HG02588 (cell line): Measurements from ENCODE around the gene HUS1.
"Not testable (repeated sequence)": the region's sequence is repeated elsewhere in the genome, so short reads cannot be mapped to it uniquely, and the experiment has no call there.

ENCODE experiments used
- ATAC-seq: cut with Tn5 transposase; IDR thresholded peaks from one replicate; pipeline ENCODE4 v1.9.1; 2021; ENCODE audit warnings: mild to moderate bottlenecking, moderate library complexity; ENCODE audit not compliant: unreplicated experiment

HUS1 gene

GRCh38 chr7:47945261-47946015 is 34.0 kb downstream of the HUS1 start:
- peak; percentile 50 for ATAC-seq

GRCh38 chr7:47944536-47945260 is 34.7 kb downstream of the HUS1 start:
- ATAC-seq, result no peak

DNA sequence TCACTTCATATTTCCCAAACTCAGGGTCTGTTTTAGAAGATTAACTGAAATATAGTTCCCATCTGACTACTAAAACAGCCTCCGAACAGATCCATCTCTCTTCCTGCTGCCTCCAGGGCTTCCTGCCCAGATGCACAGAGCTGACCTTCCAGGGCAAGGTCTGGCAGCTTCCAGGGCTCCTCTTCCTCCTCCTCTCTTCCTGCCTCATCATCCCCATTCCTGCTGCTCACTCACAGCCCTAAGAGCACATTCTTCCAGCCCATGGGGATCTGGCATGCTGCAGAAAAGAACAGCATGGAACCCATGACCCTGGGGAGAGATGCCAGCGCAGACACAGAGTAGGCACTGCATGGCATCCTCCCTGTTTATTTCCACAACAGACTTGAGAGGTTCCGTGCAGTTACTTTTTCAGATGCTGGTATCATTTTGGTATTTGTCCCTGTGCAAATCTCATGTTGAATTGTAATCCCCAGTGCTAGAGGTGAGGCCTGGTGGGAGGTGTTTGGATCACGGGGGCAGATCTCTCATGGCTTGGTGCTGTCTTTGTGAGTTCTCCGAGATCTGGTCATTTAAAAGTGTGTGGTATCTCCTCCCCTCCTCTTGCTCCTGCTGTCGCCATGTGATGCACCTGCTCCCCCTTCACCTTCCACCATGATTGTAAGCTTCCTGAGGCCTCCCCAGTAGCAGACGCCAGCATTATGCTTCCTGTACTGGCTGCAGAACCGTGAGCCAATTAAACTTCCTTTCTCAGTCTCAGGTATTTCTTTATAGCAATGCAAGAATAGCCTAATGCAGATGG is 35.5 kb downstream of the HUS1 start:
- ATAC-seq, result no peak

GRCh38 chr7:47942651-47943050 is 36.8 kb downstream of the HUS1 start:
- not testable (repeated sequence) for ATAC-seq

- no peak for ATAC-seq
Measured at GRCh38 chr7:47942132-47942531, 37.3 kb downstream of the HUS1 start.

- ATAC-seq, result no peak
Measured at GRCh38 chr7:47941136-47941844, 38.1 kb downstream of the HUS1 start.

DNA sequence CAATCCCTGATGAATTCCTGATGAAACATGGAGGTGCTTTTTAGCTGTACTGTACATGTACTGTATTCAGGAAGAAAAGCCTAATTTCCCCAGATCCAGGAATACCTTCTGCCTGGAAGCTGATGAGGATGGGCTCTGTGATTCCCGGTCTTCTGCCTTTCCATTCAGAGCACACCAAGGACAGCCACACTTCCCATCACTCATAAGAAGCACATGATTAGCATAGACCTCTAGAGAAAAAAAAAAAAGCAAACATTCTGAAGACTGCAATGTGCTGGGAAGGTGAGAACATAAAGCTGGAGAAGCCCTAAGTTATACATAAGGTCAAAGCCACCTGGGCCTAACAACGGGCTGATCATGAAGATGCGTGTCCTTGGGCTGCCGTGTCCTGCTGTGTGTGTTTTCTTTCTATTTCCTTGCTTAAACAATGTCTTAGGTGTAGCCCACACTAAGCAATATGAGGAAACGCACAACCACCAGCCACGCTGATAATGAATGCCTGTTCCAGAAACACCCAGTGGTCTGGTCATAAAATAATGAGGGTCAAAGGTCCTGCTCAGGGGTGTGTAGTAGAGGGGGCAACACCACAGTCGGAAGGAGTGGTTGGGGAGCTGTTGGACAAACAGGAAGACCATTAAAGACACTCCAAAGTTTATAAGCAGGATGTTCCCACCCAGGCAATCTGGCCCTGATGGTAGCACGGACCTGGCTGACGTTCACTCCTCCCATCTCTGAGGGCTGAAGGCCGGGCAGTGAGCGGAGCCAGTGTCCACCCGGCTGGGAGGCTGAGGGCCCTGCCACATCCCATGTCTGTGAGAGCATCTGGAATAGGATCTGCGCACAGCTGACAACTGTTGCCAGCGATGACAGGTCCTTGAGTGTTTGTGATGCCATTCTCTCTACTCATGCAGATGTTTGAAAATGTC is 39.1 kb downstream of the HUS1 start:
- ATAC-seq, result no peak

- ATAC-seq, result no peak
Measured at GRCh38 chr7:47939425-47940036, 39.9 kb downstream of the HUS1 start.

DNA sequence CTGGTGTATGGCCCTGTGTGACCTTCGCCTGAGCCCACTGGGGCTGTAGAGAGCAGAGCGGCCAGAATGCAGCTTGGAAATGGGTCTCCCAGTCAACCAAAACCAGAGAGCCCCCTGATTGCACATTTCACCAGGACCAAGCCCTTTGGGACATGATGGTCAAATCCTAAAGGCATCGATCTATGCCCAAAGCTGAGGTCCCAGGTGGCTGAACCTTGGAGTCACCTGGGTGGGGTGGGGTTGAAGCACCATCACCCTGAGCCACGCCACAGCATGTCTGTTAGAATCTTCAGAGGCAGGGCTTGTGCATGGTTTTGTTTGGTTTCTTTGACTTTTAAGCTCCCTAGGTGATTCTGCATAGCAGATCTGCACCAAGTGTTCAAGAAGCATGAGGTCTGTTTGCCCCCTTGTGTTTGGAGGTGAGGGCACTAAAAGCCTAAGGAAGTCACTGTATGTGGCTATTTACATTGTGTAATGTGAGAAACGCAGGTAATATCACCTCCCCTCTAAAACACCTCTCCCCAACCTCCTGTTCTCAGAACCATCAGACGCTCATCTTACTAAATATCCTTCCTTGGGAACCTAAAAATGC is 40.7 kb downstream of the HUS1 start:
- no peak for ATAC-seq

- ATAC-seq, result peak; percentile 59
Measured at GRCh38 chr7:47937711-47938573, 41.5 kb downstream of the HUS1 start.

DNA sequence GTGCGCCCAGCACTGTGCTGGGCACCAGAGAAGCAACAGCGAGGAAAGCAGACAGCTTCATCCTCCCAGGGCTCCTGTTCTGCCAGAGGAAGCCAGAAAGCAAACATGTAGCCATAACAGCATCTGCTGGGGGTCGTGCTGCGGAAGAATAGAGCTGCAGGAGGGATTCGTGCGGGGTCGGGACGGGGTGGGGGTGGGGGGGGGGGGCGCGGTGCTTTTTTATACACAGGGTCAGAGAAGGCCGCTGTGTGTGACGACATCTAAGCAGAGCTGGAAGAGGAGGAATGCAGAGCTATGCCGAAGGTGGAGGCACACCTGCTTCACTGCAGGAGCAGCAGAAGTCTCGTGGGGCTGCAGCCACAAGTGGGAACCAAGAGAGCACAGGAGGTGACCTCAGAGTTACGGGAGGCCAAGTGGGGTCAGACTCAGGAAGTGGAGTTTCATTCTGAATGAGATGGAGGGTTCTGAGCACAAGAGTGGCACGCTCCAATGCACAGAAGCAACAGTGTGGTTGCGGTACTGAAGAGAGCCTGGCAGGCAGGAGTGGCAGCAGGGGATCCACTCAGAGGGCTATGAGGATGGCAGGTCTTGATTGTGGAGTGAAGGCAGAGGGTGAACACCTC is 42.2 kb downstream of the HUS1 start:
- peak; percentile 92 for ATAC-seq

GRCh38 chr7:47936323-47936722 is 43.1 kb downstream of the HUS1 start:
- ATAC-seq, result no peak

DNA sequence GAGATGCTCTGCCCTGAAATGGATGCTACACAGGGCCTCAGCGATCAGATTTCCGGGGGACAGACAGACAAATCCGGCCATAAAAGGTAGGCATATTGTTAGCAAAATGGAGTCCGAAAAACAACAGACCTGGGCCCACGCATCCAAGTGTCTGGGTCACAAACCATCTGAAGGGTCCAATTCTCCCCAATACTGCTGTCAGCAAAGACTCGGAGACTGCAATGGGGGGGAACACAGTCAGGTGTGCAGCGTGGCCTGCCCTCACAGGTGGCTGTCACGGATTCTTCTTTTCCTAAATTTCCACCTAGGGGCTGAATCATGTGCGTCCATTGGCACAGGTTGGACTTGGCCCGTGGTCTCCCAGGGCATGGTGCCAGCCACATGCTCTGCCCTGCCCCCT is 44.1 kb downstream of the HUS1 start:
- no peak for ATAC-seq

DNA sequence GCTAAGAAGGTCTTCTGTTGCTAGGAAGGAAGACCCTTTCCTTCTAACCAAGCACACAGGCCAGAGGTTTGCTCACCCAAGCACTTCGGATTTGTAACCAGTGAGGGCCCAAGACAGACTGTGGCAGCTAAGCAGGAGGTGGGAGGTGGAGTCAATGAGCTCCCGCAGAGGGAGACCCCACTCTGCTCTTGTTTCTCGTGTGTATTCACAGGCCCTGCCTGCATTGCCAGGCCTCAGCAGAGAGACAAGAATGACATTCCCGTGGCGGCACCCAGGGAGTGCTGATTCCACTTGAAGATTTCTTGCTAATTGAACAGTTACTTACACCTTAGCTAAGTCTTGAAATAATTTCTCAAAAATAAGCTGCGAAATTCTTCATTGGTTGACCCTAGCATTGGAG is 44.6 kb downstream of the HUS1 start:
- no peak for ATAC-seq

DNA sequence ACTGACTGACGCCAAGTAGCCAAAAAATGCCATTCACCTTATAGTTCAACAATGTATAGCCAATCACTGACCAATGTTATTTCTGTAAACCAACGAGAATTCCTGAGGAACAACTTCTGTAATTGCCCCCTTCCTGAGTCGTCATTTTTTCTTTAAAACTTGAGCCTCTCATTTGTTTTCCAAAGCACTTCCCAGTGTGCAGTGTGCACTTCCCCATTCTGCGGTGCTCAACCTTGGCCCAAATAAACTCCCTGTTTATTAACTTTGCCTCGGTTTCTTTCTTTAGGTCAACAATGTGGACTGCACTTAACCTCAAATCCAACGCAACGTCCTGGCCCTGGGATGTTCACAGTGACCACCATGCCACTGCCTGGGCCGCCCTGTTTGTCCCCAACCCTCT is 46.2 kb downstream of the HUS1 start:
- no peak for ATAC-seq

GRCh38 chr7:47932466-47933037 is 46.9 kb downstream of the HUS1 start:
- ATAC-seq, result no peak

- no peak for ATAC-seq
Measured at GRCh38 chr7:47932016-47932415, 47.4 kb downstream of the HUS1 start.
